Nephron progenitor cell (in vitro differentiated cells): ENCODE measurements around the gene EIF4E2.

ENCODE experiments used
- DNase-seq: peaks from one replicate; pipeline ENCODE4 v3.0.0; 2021
- H3K27ac Mint-ChIP-seq: 2 replicates; pipeline ENCODE4 v1.8.0; 2021; ENCODE audit warnings: mild to moderate bottlenecking, moderate library complexity, mixed read lengths
- H3K27me3 Mint-ChIP-seq: 2 replicates; pipeline ENCODE4 v1.8.0; 2021; ENCODE audit warnings: mild to moderate bottlenecking, low read depth, mixed read lengths; ENCODE audit not compliant: poor library complexity
- H3K36me3 Mint-ChIP-seq: 2 replicates; pipeline ENCODE4 v1.8.0; 2021; ENCODE audit warnings: low read depth, mixed read lengths
- H3K4me1 Mint-ChIP-seq: 2 replicates; pipeline ENCODE4 v1.8.0; 2021; ENCODE audit warnings: mixed read lengths
- H3K4me3 Mint-ChIP-seq: 2 replicates; pipeline ENCODE4 v1.8.0; 2021; ENCODE audit warnings: mild to moderate bottlenecking, moderate library complexity, mixed read lengths
- H3K9me3 Mint-ChIP-seq: 2 replicates; pipeline ENCODE4 v1.8.0; 2021; ENCODE audit warnings: mild to moderate bottlenecking, moderate library complexity, mixed read lengths
- CTCF ChIP-seq: fragments of 200-600 bp; sonication (generic); IDR thresholded peaks from 2 replicates; pipeline ENCODE4 v1.5.0; 2021; ENCODE audit warnings: antibody characterized with exemption

Gene EIF4E2

GRCh38 chr2:232538671-232539070 lies 11.8 kb upstream of the EIF4E2 start:
- H3K27me3 Mint-ChIP-seq: no peaks in the 10 kb centered on the region
- peaks cover 71% of the 10 kb centered on the region for H3K4me1 Mint-ChIP-seq
- peak overlapping the region; percentile 65 for H3K27ac Mint-ChIP-seq
- H3K36me3 Mint-ChIP-seq: peaks cover 10% of the 10 kb centered on the region
- peak overlapping the region; percentile 64 for H3K4me3 Mint-ChIP-seq
- no peak for DNase-seq
- TF ChIP-seq CTCF: no peak
- peaks cover 8% of the 10 kb centered on the region for H3K9me3 Mint-ChIP-seq

GRCh38 chr2:232539298-232540231 lies 10.9 kb upstream of the EIF4E2 start, which contains the start of gene CHRNG:
CHRNG (plus strand) TSS chr2:232539692; CDS start chr2:232539748, 56 bp downstream.
- Mint-ChIP-seq H3K9me3 (peaks cover 8% of the 10 kb centered on the region), H3K27ac (peak within 1 kb of the TSS; percentile 74), H3K4me3 (peak within 1 kb of the TSS; percentile 64), H3K27me3 (no peaks in the 10 kb centered on the region), H3K4me1 (peaks cover 62% of the 10 kb centered on the region), H3K36me3 (peaks cover 16% of the 10 kb centered on the region)
- no peak for TF ChIP-seq CTCF
- peak; percentile 65 for DNase-seq

GRCh38 chr2:232540441-232541041 lies 9.9 kb upstream of the EIF4E2 start:
- Mint-ChIP-seq H3K4me3 (peak overlapping the region; percentile 28), H3K9me3 (peaks cover 8% of the 10 kb centered on the region), H3K36me3 (peaks cover 24% of the 10 kb centered on the region), H3K27ac (peak overlapping the region; percentile 39), H3K4me1 (peaks cover 55% of the 10 kb centered on the region), H3K27me3 (no peaks in the 10 kb centered on the region)
- DNase-seq: no peak
- no peak for TF ChIP-seq CTCF

- Mint-ChIP-seq H3K4me3 (no peak overlapping the region), H3K36me3 (peaks cover 30% of the 10 kb centered on the region), H3K9me3 (peaks cover 7% of the 10 kb centered on the region), H3K4me1 (peaks cover 55% of the 10 kb centered on the region), H3K27ac (no peak overlapping the region), H3K27me3 (no peaks in the 10 kb centered on the region)
- DNase-seq: no peak
- TF ChIP-seq CTCF: no peak
These were observed 9.1 kb upstream of the EIF4E2 start for GRCh38 chr2:232541195-232541960.

GRCh38 chr2:232541961-232542714 lies 8.4 kb upstream of the EIF4E2 start:
- H3K36me3 Mint-ChIP-seq: peaks cover 33% of the 10 kb centered on the region
- no peak overlapping the region for H3K4me3 Mint-ChIP-seq
- TF ChIP-seq CTCF: no peak
- no peak for DNase-seq
- H3K27ac Mint-ChIP-seq: no peak overlapping the region
- no peaks in the 10 kb centered on the region for H3K27me3 Mint-ChIP-seq
- peaks cover 55% of the 10 kb centered on the region for H3K4me1 Mint-ChIP-seq
- H3K9me3 Mint-ChIP-seq: peaks cover 8% of the 10 kb centered on the region
